Epidermal melanocyte (primary cell): ENCODE results near the gene IKZF5.

Experiments used
- DNase-seq: peaks from one replicate; pipeline ENCODE4 v3.0.0; 2011; ENCODE audit warnings: low spot score; ENCODE audit not compliant: insufficient read length

IKZF5 gene

DNA sequence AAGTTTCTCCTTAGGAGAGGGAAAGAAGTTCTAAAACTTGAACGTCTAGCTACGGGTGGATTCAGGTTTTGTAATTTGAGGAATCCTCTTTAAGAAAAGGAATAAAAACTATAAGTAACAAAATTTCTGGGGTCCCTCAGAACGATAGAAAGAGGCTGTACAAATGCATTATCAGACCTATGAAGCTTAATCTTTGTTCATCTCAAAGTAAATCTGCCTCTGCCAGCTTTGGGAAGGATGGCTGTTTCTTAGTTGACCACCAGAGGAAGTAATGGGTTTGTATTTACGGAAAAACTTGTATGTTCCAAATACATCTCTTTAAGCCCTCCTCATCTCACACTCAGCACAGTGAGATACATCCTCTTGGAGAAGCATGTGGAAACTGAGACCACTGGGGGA is 27.5 kb downstream of the IKZF5 start:
- peak; percentile 51 for DNase-seq

DNA sequence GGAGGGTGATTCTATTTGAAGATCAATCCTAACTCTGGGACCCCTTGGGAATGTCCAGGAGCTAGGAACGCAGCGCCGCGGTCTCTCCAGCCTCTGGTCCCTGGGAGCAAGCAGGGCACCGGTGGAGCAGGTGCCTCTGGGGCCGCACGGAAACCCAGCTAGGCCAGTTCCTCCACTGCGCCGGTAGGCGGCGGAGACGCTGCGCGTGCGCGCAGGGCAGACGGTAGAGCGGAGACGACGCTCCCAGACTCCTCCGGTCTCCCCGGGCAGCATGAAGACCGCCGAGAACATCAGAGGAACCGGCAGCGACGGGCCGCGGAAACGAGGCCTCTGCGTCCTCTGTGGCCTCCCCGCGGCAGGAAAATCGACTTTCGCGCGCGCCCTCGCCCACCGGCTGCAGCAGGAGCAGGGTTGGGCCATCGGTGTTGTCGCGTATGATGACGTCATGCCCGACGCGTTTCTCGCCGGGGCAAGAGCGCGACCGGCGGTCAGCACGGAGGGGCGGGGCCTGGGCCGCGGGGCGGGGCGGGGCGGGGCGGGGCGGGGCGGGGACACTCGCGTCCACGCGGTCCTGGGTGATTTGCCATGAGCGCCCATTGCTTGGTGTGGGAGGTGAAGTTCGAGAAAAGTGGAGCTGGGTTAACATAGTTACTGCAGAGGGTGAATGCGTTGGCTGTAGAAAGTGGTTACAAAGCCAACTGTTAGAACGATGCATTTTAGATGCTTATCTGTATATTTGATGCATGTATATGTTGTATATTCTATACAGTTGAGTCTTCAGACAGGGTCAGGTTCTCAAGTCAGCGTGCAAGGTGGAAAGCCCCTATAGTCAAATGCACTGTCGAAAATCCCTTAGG is 28.2 kb downstream of the IKZF5 start, which contains the start of gene PSTK:
PSTK (plus strand) TSS at position 193 of the 857 bp plus-strand sequence; CDS start at position 272, 79 bp downstream.
- DNase-seq, result peak; percentile 89

DNA sequence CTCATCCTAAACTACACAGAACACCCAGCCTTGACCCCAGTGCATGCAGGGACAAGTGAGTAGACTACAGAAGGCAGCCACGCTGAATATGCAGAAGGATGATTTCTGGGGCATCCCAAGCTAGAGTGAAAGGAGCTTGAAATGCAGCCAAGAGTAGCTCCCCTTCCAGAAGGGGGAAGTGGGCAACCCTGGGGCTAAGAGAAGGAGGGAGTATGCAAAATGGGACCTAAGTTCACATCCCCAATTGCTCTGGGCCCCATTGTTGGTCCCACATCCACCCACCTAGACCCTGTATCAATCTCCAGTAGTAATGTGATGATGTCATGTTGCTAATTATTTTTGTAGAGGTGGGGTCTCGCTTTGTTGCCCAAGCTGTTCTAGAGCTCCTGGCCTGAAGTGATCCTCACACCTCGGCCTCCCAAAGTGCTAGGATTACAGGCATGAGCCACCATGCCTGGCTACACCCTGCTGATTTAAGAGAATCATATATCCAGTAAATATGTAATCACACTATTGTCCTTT is 34.0 kb downstream of the IKZF5 start:
- DNase-seq, result no peak

DNA sequence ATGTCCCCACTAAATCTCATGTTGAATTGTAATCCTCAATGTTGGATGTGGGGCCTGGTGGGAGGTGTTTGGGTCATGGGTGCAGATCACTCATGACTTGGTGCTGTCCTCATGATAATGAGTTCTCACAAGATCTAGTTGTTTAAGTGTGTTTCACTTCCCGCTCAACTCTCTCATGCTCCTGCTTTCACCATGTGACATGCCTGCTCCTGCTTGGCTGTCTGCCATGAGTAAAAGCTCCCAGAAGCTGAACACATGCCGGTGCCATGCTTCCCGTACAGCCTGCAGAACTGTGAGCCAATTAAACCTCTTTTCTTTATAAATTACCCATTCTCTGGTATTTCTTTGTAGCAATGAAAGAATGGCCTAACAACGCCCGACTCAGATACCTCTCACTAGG is 34.6 kb downstream of the IKZF5 start:
- no peak for DNase-seq

DNA sequence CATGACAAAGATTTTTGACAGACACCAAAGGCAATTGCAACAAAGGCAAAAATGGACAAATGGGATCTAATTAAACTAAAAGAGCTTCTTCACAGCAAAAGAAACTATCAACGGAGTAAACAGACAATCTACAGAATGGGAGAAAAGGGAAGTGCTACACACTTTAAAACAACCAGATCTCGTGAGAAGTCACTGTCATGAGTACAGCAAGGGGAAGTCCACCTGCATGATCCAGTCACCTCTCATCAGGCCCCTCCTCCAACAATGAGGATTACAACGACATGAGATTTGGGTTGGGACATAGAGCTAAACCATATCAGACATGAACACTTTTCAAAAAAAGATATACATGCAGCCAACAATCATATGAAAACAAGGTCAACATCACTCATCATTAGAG is 39.9 kb downstream of the IKZF5 start:
- DNase-seq, result no peak

DNA sequence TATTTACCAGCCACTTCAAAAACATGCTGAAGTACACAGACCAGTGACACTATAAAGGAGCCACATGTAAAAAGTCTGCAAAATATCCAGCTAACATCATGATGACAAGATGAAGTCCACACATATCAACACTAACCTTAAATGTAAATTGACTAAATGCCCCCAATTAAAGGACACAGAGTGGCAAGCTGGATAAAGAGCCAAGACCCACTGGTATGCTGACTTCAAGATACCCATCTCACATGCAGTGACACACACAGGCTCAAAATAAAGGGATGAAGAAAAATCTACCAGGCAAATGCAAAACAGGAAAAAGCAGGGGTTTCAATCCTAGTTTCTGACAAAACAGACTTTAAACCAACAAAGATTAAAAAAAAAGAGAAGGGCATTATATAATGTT is 41.7 kb downstream of the IKZF5 start:
- DNase-seq, result no peak

DNA sequence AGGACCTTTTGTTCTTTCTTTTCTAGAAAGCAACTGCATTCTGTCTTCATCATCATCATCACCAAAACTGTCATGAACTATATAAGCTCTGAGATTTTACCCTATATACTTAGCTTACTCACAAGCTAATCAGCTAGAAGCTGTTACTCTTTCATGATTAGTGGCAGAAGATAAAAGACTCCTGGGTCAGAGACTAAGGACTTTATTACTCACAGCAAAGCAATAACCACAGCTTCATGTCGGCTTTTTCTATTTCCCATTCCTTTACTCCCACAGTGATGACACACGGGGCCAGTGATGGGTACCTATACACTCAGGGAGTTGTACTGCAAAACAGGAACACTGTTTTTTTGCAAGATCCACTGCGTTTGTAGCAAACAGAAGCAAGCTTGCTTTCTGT is 46.2 kb downstream of the IKZF5 start:
- no peak for DNase-seq

DNA sequence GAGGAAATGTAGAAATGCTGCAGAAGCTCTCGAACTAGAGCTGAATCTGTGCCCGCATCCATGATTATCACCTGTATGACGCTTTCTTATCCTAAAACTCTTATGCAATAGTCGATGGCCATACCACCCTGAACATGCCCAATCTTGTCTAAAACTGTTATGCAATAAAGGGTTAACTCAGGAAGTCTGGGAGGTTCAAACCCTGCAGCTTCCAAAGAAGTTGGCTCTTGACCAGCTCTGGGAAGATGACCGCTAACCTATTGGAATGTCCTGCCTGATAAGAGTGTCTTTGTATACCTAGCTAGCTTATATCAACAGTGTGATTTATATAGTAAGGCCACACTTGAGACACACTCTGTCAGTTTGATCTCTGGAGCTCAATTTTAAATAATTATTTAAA is 51.1 kb downstream of the IKZF5 start:
- no peak for DNase-seq

DNA sequence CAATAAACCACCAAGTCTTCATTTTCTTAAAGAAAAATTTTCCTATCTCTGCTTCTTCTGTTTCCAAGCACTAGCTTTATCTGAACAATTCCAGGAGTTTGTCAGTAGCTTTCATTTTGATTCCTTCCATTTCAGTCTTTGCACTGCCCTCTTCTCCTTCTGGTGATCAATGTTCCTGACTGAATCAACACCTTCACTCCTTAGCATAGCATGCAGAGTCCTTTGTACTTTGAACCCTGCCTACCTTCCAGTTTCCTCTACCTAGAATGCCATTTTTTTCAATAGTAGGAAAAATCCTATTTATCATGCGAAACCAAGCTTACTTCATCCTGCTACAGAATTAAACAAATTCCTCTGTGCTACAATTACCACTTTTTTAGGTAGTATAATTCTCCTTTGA is 52.7 kb downstream of the IKZF5 start:
- no peak for DNase-seq

DNA sequence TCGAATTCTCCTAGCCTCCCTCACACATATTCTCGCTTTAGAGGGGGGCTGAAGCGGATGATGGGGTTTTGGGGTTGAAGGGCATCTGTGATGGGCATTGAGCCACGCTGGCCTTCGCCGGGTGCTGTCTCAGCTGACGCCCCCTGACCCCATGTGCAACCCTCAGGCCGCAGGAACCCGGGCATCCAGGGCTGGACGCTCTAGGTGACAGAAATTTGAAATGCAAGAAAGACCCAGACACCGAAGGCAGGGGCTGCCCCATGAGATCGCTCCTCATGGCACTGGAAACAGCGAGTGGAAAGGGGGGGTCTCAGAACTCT is 53.9 kb downstream of the IKZF5 start:
- no peak for DNase-seq

DNA sequence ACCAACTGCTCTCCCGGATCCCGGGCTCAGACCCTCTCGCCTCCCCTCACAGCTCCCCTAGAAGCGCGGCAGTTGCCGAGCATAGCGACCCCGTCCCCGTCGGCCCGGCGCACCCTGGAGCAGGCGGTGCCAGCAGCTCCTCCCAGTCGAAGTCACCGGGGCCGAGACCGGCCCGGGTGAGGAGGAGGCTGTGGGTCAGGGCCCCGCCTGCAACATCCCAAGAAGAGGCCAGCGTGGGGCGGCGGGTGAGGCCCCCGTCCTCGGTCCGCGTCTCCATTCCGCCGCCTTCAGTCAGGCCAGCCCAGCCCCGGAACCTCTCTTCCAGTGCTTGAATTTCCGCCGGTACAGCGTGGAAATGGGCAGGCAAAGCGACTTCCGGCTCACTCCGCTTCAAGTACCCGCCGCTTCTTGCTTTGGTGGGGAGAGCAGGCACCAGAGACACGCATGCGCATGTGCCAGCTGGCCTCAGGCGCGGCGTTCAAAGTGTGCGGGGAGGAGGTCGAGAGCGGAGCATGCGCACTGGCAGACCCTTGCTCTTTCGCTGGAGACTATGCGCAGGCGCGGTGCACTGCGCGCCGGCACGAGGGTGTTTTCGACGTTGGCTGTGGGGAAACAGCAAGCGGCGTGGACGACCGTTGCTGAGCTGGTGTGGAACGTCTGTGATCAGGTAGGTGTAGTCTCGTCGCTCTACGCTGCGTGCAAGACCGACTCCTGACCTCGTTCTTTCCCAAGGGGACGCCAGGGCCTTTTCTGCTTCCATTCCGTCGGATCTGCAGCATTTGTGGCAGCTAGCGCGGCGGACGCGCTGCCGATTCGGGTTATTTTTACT is 54.5 kb downstream of the IKZF5 start, which contains the start of gene C10orf88:
C10orf88 (minus strand) TSS at position 326 of the 829 bp plus-strand sequence; CDS start at position 277, 49 bp downstream.
- peak; percentile 96 for DNase-seq

DNA sequence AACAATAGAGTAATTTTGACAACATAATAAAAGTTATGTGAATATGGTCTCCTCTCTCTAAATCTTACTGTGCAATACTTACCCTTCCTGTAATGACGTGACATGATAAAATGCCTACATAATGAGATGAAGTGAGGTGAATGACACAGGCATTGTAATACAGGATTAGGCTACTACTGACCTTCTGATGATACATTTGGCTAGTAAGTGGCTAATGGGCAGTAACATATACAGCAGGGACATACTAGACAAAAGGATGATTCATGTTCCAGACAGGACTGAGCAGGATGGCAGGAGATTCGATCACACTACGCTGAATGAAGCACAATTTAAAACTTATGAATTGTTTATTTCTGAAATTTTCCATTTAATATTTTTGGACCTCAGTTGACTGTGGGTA is 59.3 kb downstream of the IKZF5 start:
- no peak for DNase-seq
